LNCaP clone FGC (cell line): ENCODE results near the gene SNX8.
"Not testable (repeated sequence)": the region's sequence is repeated elsewhere in the genome, so short reads cannot be mapped to it uniquely, and the experiment has no call there.

ENCODE experiments used
- DNase-seq: peaks from one replicate; pipeline ENCODE4 v3.0.0-alpha.2; 2011; ENCODE audit warnings: low read depth
- H3K4me3 ChIP-seq: 2 replicates; pipeline ENCODE4 v1.5.1; 2011; ENCODE audit warnings: mild to moderate bottlenecking, low read depth, low read length, control low read depth
- TF ChIP-seq, protein P1 (sequence below): IDR thresholded peaks from 2 replicates; pipeline ENCODE4 v1.5.1; 2012; ENCODE audit warnings: mild to moderate bottlenecking; ENCODE audit not compliant: control insufficient read depth, insufficient read depth; ENCODE audit errors: extremely low read depth

The SNX8 gene

DNA sequence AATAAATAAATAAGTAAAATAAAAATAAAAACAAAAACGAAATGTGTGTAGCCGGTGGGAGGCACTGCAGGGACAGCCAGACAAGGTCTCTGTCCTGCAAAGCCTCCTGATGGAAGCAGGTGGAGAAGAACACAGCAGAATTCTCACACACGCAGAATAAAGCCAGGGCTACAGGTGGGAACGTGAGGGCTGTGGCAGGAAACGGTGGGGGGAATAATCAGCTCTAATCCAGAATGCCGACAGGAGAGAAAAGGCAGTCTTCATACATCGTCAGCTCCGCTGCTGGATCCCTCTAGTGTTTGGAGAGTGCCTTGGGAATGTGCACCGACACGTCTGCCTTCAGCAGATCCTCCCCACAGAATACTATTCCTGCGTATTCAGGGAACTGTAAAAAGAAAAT, 6.8 kb upstream of the SNX8 start:
- no peak overlapping the region for H3K4me3 ChIP-seq
- no peak for DNase-seq

DNA sequence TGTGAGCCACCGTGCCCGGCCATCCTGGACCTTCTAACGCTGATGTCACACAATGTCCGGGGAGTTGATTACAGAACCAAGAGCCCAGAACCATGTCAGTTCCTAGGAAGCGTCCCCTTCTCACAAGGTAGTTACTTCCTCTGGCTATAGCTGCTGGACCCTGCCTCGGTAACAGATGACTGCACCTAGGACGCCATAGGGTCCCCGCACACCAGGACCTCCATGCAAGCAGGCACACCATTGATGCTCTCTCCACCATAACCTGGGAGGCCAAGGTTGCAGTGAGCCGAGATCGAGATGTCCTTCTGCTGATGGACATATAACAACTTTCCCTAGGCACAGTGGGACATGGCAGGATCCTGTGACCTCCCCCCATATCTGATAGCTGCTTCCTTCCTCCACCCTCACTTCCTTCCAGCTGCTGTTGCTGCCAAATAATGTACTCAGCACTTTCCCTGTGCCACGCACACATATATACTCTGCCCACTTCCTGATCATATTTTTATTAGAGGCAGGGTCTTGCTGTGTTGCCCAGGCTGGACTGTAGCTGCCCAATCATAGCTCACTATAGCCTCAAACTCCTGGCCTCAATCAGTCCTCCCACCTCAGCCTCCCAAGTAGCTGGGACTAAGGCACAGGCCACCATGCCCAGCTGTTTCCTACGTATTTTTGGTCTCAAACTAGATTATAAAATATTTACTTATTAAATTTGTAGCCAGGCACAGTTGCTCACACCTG, 3.5 kb upstream of the SNX8 start:
- DNase-seq, result no peak
- TF ChIP-seq, protein P1, sequence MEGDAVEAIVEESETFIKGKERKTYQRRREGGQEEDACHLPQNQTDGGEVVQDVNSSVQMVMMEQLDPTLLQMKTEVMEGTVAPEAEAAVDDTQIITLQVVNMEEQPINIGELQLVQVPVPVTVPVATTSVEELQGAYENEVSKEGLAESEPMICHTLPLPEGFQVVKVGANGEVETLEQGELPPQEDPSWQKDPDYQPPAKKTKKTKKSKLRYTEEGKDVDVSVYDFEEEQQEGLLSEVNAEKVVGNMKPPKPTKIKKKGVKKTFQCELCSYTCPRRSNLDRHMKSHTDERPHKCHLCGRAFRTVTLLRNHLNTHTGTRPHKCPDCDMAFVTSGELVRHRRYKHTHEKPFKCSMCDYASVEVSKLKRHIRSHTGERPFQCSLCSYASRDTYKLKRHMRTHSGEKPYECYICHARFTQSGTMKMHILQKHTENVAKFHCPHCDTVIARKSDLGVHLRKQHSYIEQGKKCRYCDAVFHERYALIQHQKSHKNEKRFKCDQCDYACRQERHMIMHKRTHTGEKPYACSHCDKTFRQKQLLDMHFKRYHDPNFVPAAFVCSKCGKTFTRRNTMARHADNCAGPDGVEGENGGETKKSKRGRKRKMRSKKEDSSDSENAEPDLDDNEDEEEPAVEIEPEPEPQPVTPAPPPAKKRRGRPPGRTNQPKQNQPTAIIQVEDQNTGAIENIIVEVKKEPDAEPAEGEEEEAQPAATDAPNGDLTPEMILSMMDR, result no peak

More for the DNA sequence above, 6.8 kb upstream of the SNX8 start:
- TF ChIP-seq, protein P1, result no peak

DNA sequence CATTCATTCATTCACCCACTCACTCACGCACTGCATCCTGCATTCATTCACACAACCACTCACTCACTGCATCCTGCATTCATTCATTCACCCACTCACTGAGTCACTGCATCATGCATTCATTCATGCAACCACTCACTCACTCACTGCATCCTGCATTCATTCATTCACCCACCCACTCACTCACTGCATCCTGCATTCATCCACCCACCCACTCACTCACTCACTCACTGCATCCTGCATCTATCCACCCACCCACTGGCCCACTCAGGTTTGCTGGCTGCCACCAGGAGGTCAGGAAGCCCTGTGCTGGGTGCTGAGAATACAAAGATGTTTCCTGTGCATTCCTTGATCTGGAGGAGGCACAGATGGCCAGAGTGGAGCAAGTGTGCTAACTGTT, 2.3 kb upstream of the SNX8 start:
- no peak overlapping the region for H3K4me3 ChIP-seq
- TF ChIP-seq, protein P1, result no peak
- no peak for DNase-seq

More for the DNA sequence above, 3.5 kb upstream of the SNX8 start:
- H3K4me3 ChIP-seq, result no peak overlapping the region

DNA sequence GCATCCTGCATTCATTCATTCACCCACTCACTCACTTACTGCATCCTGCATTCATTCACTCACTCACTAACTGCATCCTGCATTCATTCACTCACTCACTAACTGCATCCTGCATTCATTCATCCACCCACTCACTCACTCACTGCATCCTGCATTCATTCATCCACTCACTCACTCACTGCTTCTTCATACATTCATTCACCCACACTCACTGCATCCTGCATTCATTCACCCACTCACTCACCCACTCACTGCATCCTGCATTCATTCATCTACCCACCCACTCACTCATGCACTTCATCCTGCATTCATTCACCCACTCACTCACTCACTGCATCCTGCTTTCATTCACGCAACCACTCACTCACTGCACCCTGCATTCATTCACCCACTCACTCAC, 1.5 kb upstream of the SNX8 start:
- DNase-seq, result no peak
- TF ChIP-seq, protein P1, result no peak
- no peak overlapping the region for H3K4me3 ChIP-seq

DNA sequence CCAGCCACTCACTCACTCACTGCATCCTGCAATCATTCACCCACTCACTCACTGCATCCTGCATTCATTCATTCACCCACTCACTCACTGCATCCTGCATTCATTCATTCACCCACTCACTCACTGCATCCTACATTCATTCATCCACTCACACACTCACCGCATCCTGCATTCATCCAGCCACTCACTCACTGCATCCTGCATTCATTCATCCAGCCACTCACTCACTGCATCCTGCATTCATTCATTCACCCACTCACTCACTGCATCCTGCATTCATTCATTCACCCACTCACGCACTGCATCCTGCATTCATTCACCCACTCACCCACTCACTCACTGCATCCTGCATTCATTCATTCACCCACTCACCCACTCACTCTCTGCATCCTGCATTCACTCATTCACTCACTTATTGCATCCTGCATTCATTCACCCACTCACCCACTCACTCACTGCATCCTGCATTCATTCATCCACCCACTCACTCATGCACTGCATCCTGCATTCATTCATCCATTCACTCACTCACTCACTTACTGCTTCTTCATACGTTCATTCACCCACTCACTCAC, 802 bp upstream of the SNX8 start:
- peak overlapping the region; percentile 38 for H3K4me3 ChIP-seq
- not testable (repeated sequence) for DNase-seq

DNA sequence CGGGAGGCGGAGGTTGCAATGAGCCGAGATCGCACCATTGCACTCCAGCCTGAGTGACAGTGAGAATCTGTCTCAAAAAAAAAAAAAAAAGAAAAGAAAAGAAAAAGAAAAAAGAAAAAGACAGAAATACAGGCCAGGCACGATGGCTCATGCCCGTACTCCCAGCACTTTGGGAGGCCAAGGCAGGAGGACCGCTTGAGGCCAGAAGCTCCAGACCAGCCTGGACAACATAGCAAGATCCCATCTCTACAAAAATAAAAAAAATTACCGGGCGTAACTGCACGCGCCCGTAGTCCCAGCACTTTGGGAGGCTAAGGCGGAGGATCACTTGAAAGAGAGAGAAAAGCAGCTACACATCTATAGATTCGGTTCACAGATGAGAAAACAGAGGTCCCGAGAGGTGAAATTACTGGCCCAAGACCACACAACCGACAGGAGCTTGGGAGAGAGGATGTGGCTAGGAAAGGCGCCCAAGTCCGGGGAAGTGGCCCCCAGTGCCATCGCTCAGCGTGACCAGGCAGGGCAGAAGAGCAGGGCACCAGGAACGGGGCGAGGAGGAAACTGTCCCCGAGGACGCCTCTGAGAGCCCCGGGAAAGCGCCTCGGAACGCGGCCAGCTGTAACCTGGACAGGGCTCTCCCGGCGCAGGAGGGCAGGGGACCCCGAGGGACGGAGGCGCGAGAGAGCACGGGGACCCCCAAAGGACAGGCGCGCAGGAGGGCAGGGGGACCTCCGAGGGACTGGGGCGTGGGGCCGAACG, 612 bp downstream of the SNX8 start:
- peak overlapping the region; percentile 86 for H3K4me3 ChIP-seq
- TF ChIP-seq, protein P1, result no peak
- no peak for DNase-seq

DNA sequence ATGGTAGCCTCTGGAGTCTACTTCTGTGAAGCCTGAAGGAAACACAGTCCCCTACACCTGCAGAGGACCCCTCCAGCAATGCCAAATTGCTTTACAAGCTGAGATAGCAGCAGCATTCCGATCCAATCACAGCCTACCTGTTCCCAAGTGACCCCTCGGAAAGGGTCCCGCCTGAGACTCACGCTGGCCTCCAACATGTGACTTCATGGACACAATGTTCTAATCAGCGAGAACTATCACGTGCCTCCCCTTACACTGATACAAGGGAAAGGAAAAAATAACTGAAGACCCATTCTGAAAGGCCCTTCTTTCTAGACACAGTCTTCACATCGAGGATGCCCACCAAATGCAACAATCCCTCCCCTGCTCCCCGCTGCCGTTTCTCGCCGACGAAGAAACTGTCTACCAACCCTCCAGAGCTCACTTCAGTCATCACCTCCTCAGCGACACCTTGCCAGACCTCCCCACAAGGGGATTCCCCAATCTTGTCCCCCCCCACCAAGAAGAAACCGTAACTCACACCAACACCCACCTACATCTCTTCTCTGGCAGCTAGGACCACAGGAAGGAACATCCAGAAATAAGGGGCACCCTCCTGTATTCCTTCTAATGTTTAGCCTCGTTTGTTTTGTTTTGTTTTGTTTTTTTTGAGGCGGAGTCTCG, 1.8 kb downstream of the SNX8 start:
- no peak overlapping the region for H3K4me3 ChIP-seq
- TF ChIP-seq, protein P1, result no peak
- no peak for DNase-seq
